Astrocyte of the spinal cord (primary cell): Measurements from ENCODE around the gene NEK6.

Source experiments
- DNase-seq: peaks from one replicate; pipeline ENCODE4 v3.0.0; 2011; ENCODE audit warnings: low read depth, low spot score
- H3K4me3 ChIP-seq: 2 replicates; pipeline ENCODE4 v1.5.1; 2011; ENCODE audit warnings: low read depth, mild to moderate bottlenecking, low read length, moderate library complexity
- in situ Hi-C: cut with HindIII; loops from 2 replicates; pipeline ENCODE4 v1.10.0; 2017; ENCODE audit warnings: low sequenced_read_pairs
- TF ChIP-seq, protein P1 (sequence below): IDR thresholded peaks from 2 replicates; pipeline ENCODE4 v1.5.1; 2012; ENCODE audit warnings: low read depth, mild to moderate bottlenecking, low read length, inconsistent platforms

NEK6 gene

GRCh38 chr9:124254261-124254682, 3.5 kb upstream of the NEK6 start:
- DNase-seq = no peak
- H3K4me3 ChIP-seq = no peak overlapping the region
- TF ChIP-seq, protein P1, sequence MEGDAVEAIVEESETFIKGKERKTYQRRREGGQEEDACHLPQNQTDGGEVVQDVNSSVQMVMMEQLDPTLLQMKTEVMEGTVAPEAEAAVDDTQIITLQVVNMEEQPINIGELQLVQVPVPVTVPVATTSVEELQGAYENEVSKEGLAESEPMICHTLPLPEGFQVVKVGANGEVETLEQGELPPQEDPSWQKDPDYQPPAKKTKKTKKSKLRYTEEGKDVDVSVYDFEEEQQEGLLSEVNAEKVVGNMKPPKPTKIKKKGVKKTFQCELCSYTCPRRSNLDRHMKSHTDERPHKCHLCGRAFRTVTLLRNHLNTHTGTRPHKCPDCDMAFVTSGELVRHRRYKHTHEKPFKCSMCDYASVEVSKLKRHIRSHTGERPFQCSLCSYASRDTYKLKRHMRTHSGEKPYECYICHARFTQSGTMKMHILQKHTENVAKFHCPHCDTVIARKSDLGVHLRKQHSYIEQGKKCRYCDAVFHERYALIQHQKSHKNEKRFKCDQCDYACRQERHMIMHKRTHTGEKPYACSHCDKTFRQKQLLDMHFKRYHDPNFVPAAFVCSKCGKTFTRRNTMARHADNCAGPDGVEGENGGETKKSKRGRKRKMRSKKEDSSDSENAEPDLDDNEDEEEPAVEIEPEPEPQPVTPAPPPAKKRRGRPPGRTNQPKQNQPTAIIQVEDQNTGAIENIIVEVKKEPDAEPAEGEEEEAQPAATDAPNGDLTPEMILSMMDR = no peak
- in situ Hi-C loops = no loop called here

DNA sequence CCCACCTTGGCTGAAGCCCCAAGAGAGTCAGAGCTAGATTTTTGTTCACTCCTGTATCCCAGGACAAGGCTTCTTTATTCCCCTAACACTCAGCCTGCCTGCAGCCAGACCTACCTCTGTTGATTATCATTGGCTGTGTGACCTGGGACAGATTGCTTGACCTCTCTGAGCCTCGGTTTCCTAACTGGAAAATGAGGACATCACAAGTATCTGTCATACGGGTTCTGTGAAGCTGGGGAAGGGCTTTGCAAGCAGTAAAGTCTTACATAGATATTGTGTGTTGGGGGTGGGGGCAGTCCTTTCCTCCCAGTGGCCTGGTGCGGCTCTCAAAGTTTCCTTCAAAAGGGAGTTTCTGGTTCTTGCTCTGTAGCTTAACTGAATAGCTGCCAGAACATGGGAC, 2.5 kb upstream of the NEK6 start:
- in situ Hi-C loops = no loop called here
- TF ChIP-seq, protein P1 = no peak

DNA sequence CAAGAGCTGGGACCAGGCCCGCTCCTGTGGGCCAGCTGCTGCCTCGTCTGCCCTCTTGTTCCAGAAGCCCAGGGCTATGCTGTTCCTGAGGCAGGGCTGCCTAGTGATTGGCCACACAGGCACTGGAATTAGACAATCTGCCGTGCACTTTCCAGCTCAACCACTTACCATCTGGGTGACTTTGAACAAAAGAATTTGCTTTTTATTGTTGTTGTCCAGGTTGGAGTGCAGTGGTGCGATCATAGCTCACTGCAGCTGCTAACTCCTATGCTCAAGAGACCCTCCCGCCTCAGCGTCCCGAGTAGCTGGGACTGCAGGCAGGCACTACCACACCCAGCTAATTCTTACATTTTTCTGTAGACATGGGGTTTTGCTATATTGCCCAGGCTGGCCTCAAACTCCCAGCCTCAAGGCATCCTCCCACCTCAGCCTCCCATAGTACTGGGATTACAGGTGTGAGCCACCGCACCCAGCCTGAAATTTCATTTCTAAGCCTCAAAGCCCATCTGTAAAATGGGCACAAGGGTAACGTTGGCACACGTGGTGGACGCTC, 1.2 kb upstream of the NEK6 start:
- TF ChIP-seq, protein P1 = no peak
- no peak overlapping the region for H3K4me3 ChIP-seq
- DNase-seq = peak; percentile 94
- in situ Hi-C loops = no loop called here

More for the DNA sequence above, 2.5 kb upstream of the NEK6 start:
- no peak overlapping the region for H3K4me3 ChIP-seq
- DNase-seq = no peak

- peak overlapping the region; percentile 41 for H3K4me3 ChIP-seq
- in situ Hi-C loops = no loop called here
- TF ChIP-seq, protein P1 = no peak
- peak; percentile 39 for DNase-seq
These were observed 492 bp upstream of the NEK6 start for GRCh38 chr9:124257070-124257843.

DNA sequence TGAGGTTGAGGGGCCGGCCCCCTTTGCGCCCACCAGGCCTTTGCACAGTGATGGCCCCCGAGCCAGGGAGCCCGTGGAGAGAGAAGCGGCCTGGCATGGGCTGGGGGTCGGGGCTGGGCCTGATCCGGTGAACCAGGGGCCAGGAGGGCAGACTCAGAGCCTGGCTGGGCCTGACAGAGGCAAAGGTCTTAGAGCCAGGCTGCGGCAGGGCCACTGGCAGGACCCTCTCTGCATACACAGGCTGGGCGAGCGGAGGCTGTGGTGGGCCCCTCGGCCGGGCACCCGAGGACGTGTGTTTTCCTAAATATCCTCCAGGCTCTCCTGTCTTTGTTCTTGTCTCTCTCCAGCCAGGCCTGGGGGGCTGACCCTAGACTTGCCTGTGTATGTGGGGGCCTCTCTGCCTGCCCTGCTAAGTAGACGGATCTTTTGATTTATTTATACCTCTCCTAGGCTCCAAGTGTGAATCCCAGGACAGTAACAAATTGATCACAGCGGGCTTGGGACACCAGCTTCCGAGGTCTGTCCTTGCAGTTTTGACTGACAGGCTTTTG, 933 bp downstream of the NEK6 start:
- H3K4me3 ChIP-seq = peak overlapping the region; percentile 86
- in situ Hi-C loops = no loop called here
- TF ChIP-seq, protein P1 = no peak
- DNase-seq = no peak

GRCh38 chr9:124259158-124259808, 1.5 kb downstream of the NEK6 start:
- DNase-seq = peak; percentile 91
- in situ Hi-C loops = no loop called here
- TF ChIP-seq, protein P1 = no peak
- peak overlapping the region; percentile 86 for H3K4me3 ChIP-seq
